SK-N-SH (cell line): ENCODE results near the gene IQSEC1. TPM values are rescaled to one million over a fixed set of nuclear protein-coding genes. Genes with fewer than 3 reads are reported as not detected.

ENCODE experiments used
- CTCF ChIA-PET: fragments of 300-600, 350-600 bp; formaldehyde crosslinking; extraction: SDS; loops from one replicate; lab custom pipeline; 2021; lab: Yijun Ruan, JAX
- POLR2A ChIA-PET: fragments of 350-600 bp; sonication (Branson Sonifier 250); formaldehyde crosslinking; extraction: SDS; loops from one replicate; lab custom pipeline; 2020; ENCODE audit warnings: antibody characterized with exemption, inconsistent platforms; lab: Yijun Ruan, JAX
- DNase-seq: peaks from one replicate; pipeline ENCODE4 v3.0.0; 2012
- H2AFZ ChIP-seq: fragments of 200-600 bp; sonication (generic); 2 replicates; pipeline ENCODE4 v1.8.1; 2016; ENCODE audit warnings: antibody characterized with exemption, mild to moderate bottlenecking, low read depth
- H3F3A ChIP-seq: fragments of 200-600 bp; sonication (generic); replicated peaks from 2 replicates; pipeline ENCODE3; 2016; ENCODE audit warnings: antibody characterized with exemption, mild to moderate bottlenecking; ENCODE audit not compliant: insufficient read depth
- H3K27ac ChIP-seq, 2 experiments: fragments of 200-500 bp in 1 of 2; fragments of 200-600 bp in 1 of 2; sonication (Bioruptor generic) in 1 of 2; sonication (generic), shearing (Covaris generic) in 1 of 2; 2 replicates each; pipeline versions ENCODE4 v1.5.1 to v1.6.1; 2014 to 2016; ENCODE audit warnings: low read depth in 2 of 2, inconsistent platforms in 1 of 2, low read length in 1 of 2, mild to moderate bottlenecking in 1 of 2, mixed read lengths in 1 of 2
- H3K27me3 ChIP-seq: fragments of 200-600 bp; sonication (generic), shearing (Covaris generic); 2 replicates; pipeline ENCODE4 v1.6.1; 2016; ENCODE audit warnings: mixed run types; ENCODE audit not compliant: insufficient read depth
- H3K36me3 ChIP-seq, 2 experiments: fragments of 200-500 bp in 1 of 2; fragments of 200-600 bp in 1 of 2; sonication (Bioruptor generic) in 1 of 2; sonication (generic) in 1 of 2; replicated peaks in 1 of 2; 2 replicates each; pipeline versions ENCODE3 to v1.5.1; 2014 to 2016; ENCODE audit warnings: low read length in 1 of 2, mild to moderate bottlenecking in 1 of 2; ENCODE audit not compliant: insufficient read depth in 2 of 2, control insufficient read depth in 1 of 2
- H3K4me1 ChIP-seq, 2 experiments: fragments of 200-500 bp in 1 of 2; fragments of 200-600 bp in 1 of 2; sonication (Bioruptor generic) in 1 of 2; sonication (generic), shearing (Covaris generic) in 1 of 2; 2 replicates each; pipeline versions ENCODE4 v1.5.1 to v1.6.1; 2014 to 2016; ENCODE audit warnings: low read depth in 1 of 2, low read length in 1 of 2, mixed run types in 1 of 2; ENCODE audit not compliant: insufficient read depth in 2 of 2, control insufficient read depth in 1 of 2
- H3K4me2 ChIP-seq: fragments of 200-600 bp; sonication (generic), shearing (Covaris generic); 2 replicates; pipeline ENCODE4 v1.6.1; 2017; ENCODE audit warnings: mixed run types
- H3K4me3 ChIP-seq, 2 experiments: fragments of 200-500 bp in 1 of 2; fragments of 200-600 bp in 1 of 2; sonication (Bioruptor generic) in 1 of 2; sonication (generic), shearing (Covaris generic) in 1 of 2; 2 replicates each; pipeline versions ENCODE4 v1.5.1 to v1.8.1; 2014 to 2016; ENCODE audit warnings: low read depth in 2 of 2, inconsistent platforms in 1 of 2, low read length in 1 of 2, mild to moderate bottlenecking in 1 of 2, mixed read lengths in 1 of 2, moderate library complexity in 1 of 2
- H3K79me2 ChIP-seq: fragments of 200-600 bp; sonication (generic); 2 replicates; pipeline ENCODE4 v1.8.1; 2017; ENCODE audit warnings: mild to moderate bottlenecking; ENCODE audit not compliant: insufficient read depth
- H3K9ac ChIP-seq: fragments of 200-600 bp; sonication (generic); 2 replicates; pipeline ENCODE4 v1.6.1; 2017; ENCODE audit warnings: mixed run types
- H3K9me2 ChIP-seq: fragments of 200-600 bp; sonication (generic); 2 replicates; pipeline ENCODE4 v1.6.1; 2017; ENCODE audit warnings: mixed run types
- H3K9me3 ChIP-seq: fragments of 200-600 bp; sonication (generic); 2 replicates; pipeline ENCODE4 v1.6.1; 2017; ENCODE audit warnings: mixed run types, mild to moderate bottlenecking, moderate library complexity
- H4K20me1 ChIP-seq: fragments of 200-600 bp; sonication (generic); 2 replicates; pipeline ENCODE4 v1.6.1; 2017; ENCODE audit warnings: mild to moderate bottlenecking, mixed run types; ENCODE audit not compliant: insufficient read depth
- CTCF ChIP-seq: fragments of 200-600 bp; sonication (generic); IDR thresholded peaks from 2 replicates; pipeline ENCODE4 v1.6.1; 2017; ENCODE audit warnings: antibody characterized with exemption, mild to moderate bottlenecking, moderate library complexity
- EP300 ChIP-seq, 2 experiments: IDR thresholded peaks; 2 replicates each; pipeline versions ENCODE4 v1.4.0 to v1.6.1; 2012; ENCODE audit warnings: borderline replicate concordance in 1 of 2, low read depth in 1 of 2, low read length in 1 of 2
- FOSL2 ChIP-seq: IDR thresholded peaks from 2 replicates; pipeline ENCODE4 v1.4.0; 2012; ENCODE audit warnings: low read depth, mild to moderate bottlenecking, moderate library complexity, borderline replicate concordance
- NFIC ChIP-seq: IDR thresholded peaks from 2 replicates; pipeline ENCODE4 v1.4.0; 2012; ENCODE audit warnings: borderline replicate concordance
- RFX5 ChIP-seq: IDR thresholded peaks from 2 replicates; pipeline ENCODE4 v1.6.1; 2012; ENCODE audit warnings: mild to moderate bottlenecking, improper control_type of control experiment, low read length
- RXRA ChIP-seq: IDR thresholded peaks from 2 replicates; pipeline ENCODE4 v1.4.0; 2012; ENCODE audit warnings: low read depth, mild to moderate bottlenecking, borderline replicate concordance
- TAF1 ChIP-seq: IDR thresholded peaks from 2 replicates; pipeline ENCODE4 v1.6.1; 2012; ENCODE audit warnings: low read depth, mild to moderate bottlenecking, low read length, moderate library complexity, borderline replicate concordance
- YY1 ChIP-seq: IDR thresholded peaks from 2 replicates; pipeline ENCODE4 v1.4.0; 2012; ENCODE audit warnings: low read depth, mild to moderate bottlenecking
- ZBTB33 ChIP-seq: IDR thresholded peaks from 2 replicates; pipeline ENCODE4 v1.4.0; 2012; ENCODE audit warnings: low read depth, borderline replicate concordance
- WGBS: methylation state at CpG from one replicate; pipeline ENCODE4 v1.1.6; 2017; ENCODE audit warnings: low lambda C conversion rate; 5-methylcytosine and 5-hydroxymethylcytosine counted together
- polyA plus RNA-seq, 3 experiments: library from polyadenylated mRNA; depleted of rRNA; stranded (reverse); fragments of >200 nt; gene quantifications; 2 replicates each; pipeline ENCODE4 v1.2.3, GENCODE V29; 2012
- TF ChIP-seq, protein P1 (sequence below): IDR thresholded peaks from 2 replicates; pipeline ENCODE4 v1.6.1; 2012; ENCODE audit warnings: mild to moderate bottlenecking, low read depth, low read length, moderate library complexity
- TF ChIP-seq, protein P2 (sequence below): IDR thresholded peaks from 2 replicates; pipeline ENCODE4 v1.4.0; 2012; ENCODE audit warnings: low read depth, borderline replicate concordance
- TF ChIP-seq, protein P3 (sequence below): IDR thresholded peaks from 2 replicates; pipeline ENCODE4; 2012

The IQSEC1 gene
- polyA plus RNA-seq, 1 of the 3 experiments (the other 2 are of a cell fraction) = 6.2 TPM

GRCh38 chr3:12890610-12891390 is 182.4 kb downstream of the IQSEC1 start:
- H3K4me3 ChIP-seq = no peak overlapping the region
- H3K79me2 ChIP-seq = no peaks in the 10 kb centered on the region
- no peak overlapping the region for H3K4me2 ChIP-seq
- H3K36me3 ChIP-seq = no peaks in the 10 kb centered on the region
- H3K9me3 ChIP-seq = no peaks in the 10 kb centered on the region
- H4K20me1 ChIP-seq = no peaks in the 10 kb centered on the region
- H3K4me1 ChIP-seq = peaks cover 0 to 7% of the 10 kb centered on the region in 2 experiments; a peak in 1 of 4 replicates
- ChIA-PET POLR2A (interaction anchor here (0.7 kb wide), 1 partner anchor 50 kb away, joined by 3 read pairs; no protein-coding TSS in a partner anchor), CTCF (interaction anchor here (0.9 to 5.6 kb wide), 26 partner anchors 13 to 411 kb away, joined by 3 to 150 read pairs (median 6); partner anchors contain the start of gene RPL32)
- no peak for TF ChIP-seq ZBTB33
- TF ChIP-seq, protein P1, sequence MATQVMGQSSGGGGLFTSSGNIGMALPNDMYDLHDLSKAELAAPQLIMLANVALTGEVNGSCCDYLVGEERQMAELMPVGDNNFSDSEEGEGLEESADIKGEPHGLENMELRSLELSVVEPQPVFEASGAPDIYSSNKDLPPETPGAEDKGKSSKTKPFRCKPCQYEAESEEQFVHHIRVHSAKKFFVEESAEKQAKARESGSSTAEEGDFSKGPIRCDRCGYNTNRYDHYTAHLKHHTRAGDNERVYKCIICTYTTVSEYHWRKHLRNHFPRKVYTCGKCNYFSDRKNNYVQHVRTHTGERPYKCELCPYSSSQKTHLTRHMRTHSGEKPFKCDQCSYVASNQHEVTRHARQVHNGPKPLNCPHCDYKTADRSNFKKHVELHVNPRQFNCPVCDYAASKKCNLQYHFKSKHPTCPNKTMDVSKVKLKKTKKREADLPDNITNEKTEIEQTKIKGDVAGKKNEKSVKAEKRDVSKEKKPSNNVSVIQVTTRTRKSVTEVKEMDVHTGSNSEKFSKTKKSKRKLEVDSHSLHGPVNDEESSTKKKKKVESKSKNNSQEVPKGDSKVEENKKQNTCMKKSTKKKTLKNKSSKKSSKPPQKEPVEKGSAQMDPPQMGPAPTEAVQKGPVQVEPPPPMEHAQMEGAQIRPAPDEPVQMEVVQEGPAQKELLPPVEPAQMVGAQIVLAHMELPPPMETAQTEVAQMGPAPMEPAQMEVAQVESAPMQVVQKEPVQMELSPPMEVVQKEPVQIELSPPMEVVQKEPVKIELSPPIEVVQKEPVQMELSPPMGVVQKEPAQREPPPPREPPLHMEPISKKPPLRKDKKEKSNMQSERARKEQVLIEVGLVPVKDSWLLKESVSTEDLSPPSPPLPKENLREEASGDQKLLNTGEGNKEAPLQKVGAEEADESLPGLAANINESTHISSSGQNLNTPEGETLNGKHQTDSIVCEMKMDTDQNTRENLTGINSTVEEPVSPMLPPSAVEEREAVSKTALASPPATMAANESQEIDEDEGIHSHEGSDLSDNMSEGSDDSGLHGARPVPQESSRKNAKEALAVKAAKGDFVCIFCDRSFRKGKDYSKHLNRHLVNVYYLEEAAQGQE = no peak
- TF ChIP-seq, protein P2, sequence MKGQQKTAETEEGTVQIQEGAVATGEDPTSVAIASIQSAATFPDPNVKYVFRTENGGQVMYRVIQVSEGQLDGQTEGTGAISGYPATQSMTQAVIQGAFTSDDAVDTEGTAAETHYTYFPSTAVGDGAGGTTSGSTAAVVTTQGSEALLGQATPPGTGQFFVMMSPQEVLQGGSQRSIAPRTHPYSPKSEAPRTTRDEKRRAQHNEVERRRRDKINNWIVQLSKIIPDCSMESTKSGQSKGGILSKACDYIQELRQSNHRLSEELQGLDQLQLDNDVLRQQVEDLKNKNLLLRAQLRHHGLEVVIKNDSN = no peak
- TF ChIP-seq FOSL2 = no peak
- TF ChIP-seq, protein P3, sequence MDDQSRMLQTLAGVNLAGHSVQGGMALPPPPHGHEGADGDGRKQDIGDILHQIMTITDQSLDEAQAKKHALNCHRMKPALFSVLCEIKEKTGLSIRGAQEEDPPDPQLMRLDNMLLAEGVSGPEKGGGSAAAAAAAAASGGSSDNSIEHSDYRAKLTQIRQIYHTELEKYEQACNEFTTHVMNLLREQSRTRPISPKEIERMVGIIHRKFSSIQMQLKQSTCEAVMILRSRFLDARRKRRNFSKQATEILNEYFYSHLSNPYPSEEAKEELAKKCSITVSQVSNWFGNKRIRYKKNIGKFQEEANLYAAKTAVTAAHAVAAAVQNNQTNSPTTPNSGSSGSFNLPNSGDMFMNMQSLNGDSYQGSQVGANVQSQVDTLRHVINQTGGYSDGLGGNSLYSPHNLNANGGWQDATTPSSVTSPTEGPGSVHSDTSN = no peak
- no peak for TF ChIP-seq EP300 (IDR thresholded peaks at IDR 0.05; ENCODE audit: borderline replicate concordance in 1 of 2, low read depth in 1 of 2, low read length in 1 of 2)
- no peak for TF ChIP-seq RFX5
- no peak for TF ChIP-seq TAF1
- TF ChIP-seq RXRA = no peak
- TF ChIP-seq CTCF = no peak
- TF ChIP-seq NFIC = no peak
- no peak for TF ChIP-seq YY1
- WGBS = 72% methylated on average over 10 of the region's 10 CpGs
- no peak overlapping the region for H3K9ac ChIP-seq
- H2AFZ ChIP-seq = no peak overlapping the region
- H3K27me3 ChIP-seq = peaks cover 5% of the 10 kb centered on the region; the same call in 1 of the 2 replicates
- no peaks in the 10 kb centered on the region for H3F3A ChIP-seq
- no peaks in the 10 kb centered on the region for H3K9me2 ChIP-seq
- H3K27ac ChIP-seq = no peak overlapping the region
- DNase-seq = no peak
